DND-41 (cell line): Measurements from ENCODE around the gene EGR4.

Source experiments
- ATAC-seq: fragments of 200-7000 bp; cut with Tn5 transposase; 3 replicates; pipeline ENCODE4 v1.9.1; 2021; ENCODE audit warnings: low read depth; ENCODE audit not compliant: insufficient read depth
- DNase-seq: peaks from one replicate; pipeline ENCODE4 v3.0.0-alpha.2; 2020
- H2AFZ ChIP-seq: 2 replicates; pipeline ENCODE4 v1.6.0; 2012; ENCODE audit warnings: low read depth, low read length
- H3K27ac ChIP-seq: 2 replicates; pipeline ENCODE4 v1.5.1; 2012; ENCODE audit warnings: low read length, inconsistent platforms
- H3K27me3 ChIP-seq: fragments of 200-600 bp; sonication (generic); 2 replicates; pipeline ENCODE4 v1.6.0; 2012; ENCODE audit warnings: low read length, mild to moderate bottlenecking, inconsistent platforms; ENCODE audit not compliant: insufficient read depth, poor library complexity
- H3K36me3 ChIP-seq: 2 replicates; pipeline ENCODE4 v1.5.1; 2012; ENCODE audit warnings: low read length, inconsistent platforms; ENCODE audit not compliant: insufficient read depth
- H3K4me1 ChIP-seq: 2 replicates; pipeline ENCODE4 v1.5.1; 2012; ENCODE audit warnings: mild to moderate bottlenecking, low read length; ENCODE audit not compliant: insufficient read depth
- H3K4me2 ChIP-seq: 2 replicates; pipeline ENCODE4 v1.6.0; 2012; ENCODE audit warnings: mild to moderate bottlenecking, moderate library complexity, low read length, inconsistent platforms; ENCODE audit not compliant: insufficient read depth
- H3K4me3 ChIP-seq, 2 experiments: fragments of 200-600 bp in 1 of 2; shearing (Covaris generic) in 1 of 2; 2 replicates each; pipeline ENCODE4 v1.5.1; 2012 to 2016; ENCODE audit warnings: inconsistent platforms in 2 of 2, low read length in 2 of 2, mild to moderate bottlenecking in 2 of 2, low read depth in 1 of 2, moderate library complexity in 1 of 2
- H3K79me2 ChIP-seq: 2 replicates; pipeline ENCODE4 v1.6.0; 2012; ENCODE audit warnings: low read length, inconsistent platforms; ENCODE audit not compliant: insufficient read depth
- H3K9ac ChIP-seq: 2 replicates; pipeline ENCODE4 v1.6.0; 2012; ENCODE audit warnings: low read depth, mild to moderate bottlenecking, inconsistent platforms, low read length, moderate library complexity
- H3K9me3 ChIP-seq: 2 replicates; pipeline ENCODE4 v1.5.1; 2012; ENCODE audit warnings: low read length, moderate library complexity, mild to moderate bottlenecking, inconsistent platforms; ENCODE audit not compliant: insufficient read depth, severe bottlenecking
- H4K20me1 ChIP-seq: 2 replicates; pipeline ENCODE4 v1.6.0; 2012; ENCODE audit warnings: low read length; ENCODE audit not compliant: insufficient read depth
- EZH2 ChIP-seq: IDR thresholded peaks from 3 replicates; pipeline ENCODE4 v1.6.1; 2012; ENCODE audit warnings: borderline replicate concordance, low read depth, mild to moderate bottlenecking, moderate library complexity, low read length, inconsistent platforms; ENCODE audit not compliant: severe bottlenecking
- TF ChIP-seq, protein P1 (sequence below): IDR thresholded peaks from 2 replicates; pipeline ENCODE4 v1.5.1; 2012; ENCODE audit warnings: borderline replicate concordance, low read length, moderate library complexity, mild to moderate bottlenecking; ENCODE audit not compliant: poor library complexity, severe bottlenecking; ENCODE audit errors: extremely low read depth

EGR4 gene

DNA sequence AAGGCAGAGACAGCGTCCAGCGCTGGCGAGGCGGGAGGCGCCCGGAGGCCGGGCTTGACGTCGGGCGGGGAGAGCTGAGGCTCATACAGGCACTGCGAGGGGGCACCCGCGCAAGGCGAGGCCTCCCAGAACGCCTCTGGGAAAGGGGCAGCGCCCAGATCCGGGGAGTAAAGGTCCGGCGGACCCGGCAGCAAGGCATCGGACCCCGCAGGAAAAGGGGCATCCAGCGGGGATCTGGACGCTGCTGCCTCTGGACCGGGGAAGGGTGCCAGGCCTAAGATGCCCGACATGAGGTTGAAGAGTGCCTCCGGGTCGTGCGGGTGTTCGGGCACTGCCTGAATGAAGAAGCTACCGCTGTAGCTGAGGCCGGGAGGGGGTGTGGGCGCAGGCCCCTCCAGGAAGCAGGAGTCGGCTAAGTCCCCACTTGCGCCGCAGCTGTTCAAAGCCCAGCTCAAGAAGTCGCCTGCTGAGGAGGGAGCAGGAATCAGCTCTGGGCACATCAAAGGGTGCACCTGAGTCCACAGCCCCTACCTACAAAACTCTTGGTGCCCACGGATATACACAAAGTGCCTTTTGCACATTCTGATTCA lies 937 bp downstream of the EGR4 start:
- Histone ChIP-seq H3K4me2 (no peak overlapping the region), H3K9me3 (no peaks in the 10 kb centered on the region), H2AFZ (no peak overlapping the region), H4K20me1 (no peaks in the 10 kb centered on the region), H3K27ac (no peak overlapping the region), H3K36me3 (no peaks in the 10 kb centered on the region), H3K4me3 (no peak overlapping the region), H3K4me1 (no peaks in the 10 kb centered on the region), H3K27me3 (peaks cover 13% of the 10 kb centered on the region), H3K79me2 (no peaks in the 10 kb centered on the region), H3K9ac (no peak overlapping the region)
- TF ChIP-seq, protein P1, sequence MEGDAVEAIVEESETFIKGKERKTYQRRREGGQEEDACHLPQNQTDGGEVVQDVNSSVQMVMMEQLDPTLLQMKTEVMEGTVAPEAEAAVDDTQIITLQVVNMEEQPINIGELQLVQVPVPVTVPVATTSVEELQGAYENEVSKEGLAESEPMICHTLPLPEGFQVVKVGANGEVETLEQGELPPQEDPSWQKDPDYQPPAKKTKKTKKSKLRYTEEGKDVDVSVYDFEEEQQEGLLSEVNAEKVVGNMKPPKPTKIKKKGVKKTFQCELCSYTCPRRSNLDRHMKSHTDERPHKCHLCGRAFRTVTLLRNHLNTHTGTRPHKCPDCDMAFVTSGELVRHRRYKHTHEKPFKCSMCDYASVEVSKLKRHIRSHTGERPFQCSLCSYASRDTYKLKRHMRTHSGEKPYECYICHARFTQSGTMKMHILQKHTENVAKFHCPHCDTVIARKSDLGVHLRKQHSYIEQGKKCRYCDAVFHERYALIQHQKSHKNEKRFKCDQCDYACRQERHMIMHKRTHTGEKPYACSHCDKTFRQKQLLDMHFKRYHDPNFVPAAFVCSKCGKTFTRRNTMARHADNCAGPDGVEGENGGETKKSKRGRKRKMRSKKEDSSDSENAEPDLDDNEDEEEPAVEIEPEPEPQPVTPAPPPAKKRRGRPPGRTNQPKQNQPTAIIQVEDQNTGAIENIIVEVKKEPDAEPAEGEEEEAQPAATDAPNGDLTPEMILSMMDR = no peak
- no peak for TF ChIP-seq EZH2
- DNase-seq (no peak), ATAC-seq (no peak)

DNA sequence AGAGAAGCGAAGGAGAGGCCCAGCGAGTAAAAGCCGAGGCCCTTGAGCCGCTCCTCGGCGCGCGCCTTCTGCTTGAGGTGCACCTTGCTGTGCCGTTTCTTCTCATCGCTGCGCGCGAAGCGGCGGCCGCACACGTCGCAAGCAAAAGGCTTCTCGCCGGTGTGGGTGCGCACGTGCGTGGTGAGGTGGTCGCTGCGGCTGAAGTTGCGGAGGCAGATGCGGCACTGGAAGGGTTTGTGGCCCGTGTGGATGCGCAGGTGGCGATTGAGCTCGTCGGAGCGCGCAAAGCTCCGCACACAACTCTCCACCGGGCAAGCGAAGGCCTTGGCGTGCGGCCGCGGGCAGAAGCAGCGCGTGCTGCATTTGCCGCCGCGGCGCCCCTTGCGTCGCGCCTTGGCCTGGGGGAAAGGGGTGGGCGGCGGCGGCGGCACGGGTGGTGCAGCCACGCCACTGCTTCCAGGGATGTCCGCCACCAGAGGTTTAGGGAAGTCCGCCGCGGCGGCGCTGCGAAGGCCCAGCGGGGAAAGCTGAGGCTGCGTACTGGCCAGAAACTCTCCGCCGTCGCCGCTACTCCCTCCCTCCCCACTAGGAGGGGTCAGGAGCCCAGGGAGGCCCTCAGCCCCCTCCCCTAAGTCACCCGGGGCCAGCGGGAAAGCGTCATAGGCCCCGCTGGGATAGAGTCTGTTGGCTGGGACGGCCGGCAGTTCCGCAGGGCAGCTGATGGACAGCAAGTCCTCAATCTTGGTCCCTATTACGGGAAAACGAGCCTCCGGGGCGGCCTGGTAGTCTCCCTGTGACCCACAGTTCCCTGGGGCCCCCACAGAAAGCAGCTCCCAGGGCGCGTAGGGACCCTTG lies 1.7 kb downstream of the EGR4 start:
- Histone ChIP-seq H3K27me3 (peaks cover 13% of the 10 kb centered on the region), H3K9ac (no peak overlapping the region), H3K79me2 (no peaks in the 10 kb centered on the region), H2AFZ (no peak overlapping the region), H3K36me3 (no peaks in the 10 kb centered on the region), H3K27ac (no peak overlapping the region), H3K4me2 (no peak overlapping the region), H3K4me1 (no peaks in the 10 kb centered on the region), H3K9me3 (no peaks in the 10 kb centered on the region), H3K4me3 (no peak overlapping the region), H4K20me1 (no peaks in the 10 kb centered on the region)
- TF ChIP-seq, protein P1 = peak; percentile 8
- no peak for TF ChIP-seq EZH2
- no peak for ATAC-seq
- no peak for DNase-seq

GRCh38 chr2:73291093-73291460 lies 2.3 kb downstream of the EGR4 start:
- DNase-seq (peak; percentile 18), ATAC-seq (peak; percentile 15; the same call in 1 of the 3 replicates)
- no peaks in the 10 kb centered on the region for H3K36me3 ChIP-seq
- no peaks in the 10 kb centered on the region for H4K20me1 ChIP-seq
- no peaks in the 10 kb centered on the region; the same call in 1 of the 2 replicates for H3K4me1 ChIP-seq
- no peak overlapping the region for H2AFZ ChIP-seq
- no peaks in the 10 kb centered on the region for H3K79me2 ChIP-seq
- no peaks in the 10 kb centered on the region for H3K9me3 ChIP-seq
- H3K27me3 ChIP-seq = peaks cover 13% of the 10 kb centered on the region
- H3K4me3 ChIP-seq = no peak overlapping the region
- TF ChIP-seq EZH2 = no peak
- TF ChIP-seq, protein P1 = no peak
- no peak overlapping the region for H3K9ac ChIP-seq
- H3K4me2 ChIP-seq = no peak overlapping the region
- H3K27ac ChIP-seq = no peak overlapping the region
